Mesenchymal stem cell (in vitro differentiated cells and primary cell): ENCODE results near the gene ZSWIM5.

Source experiments
- DNase-seq: peaks from one replicate; pipeline ENCODE4 v3.0.0-alpha.2; 2013
- H2AFZ ChIP-seq: one replicate; pipeline ENCODE4 v1.6.1; 2013; ENCODE audit warnings: low read depth, mild to moderate bottlenecking, control low read depth, inconsistent platforms, low read length, moderate library complexity
- H2AK5ac ChIP-seq: 2 replicates; pipeline ENCODE4 v1.6.1; 2013; ENCODE audit warnings: low read length, moderate library complexity, mild to moderate bottlenecking, inconsistent platforms; ENCODE audit not compliant: severe bottlenecking
- H2BK120ac ChIP-seq: one replicate; pipeline ENCODE4 v1.6.1; 2013; ENCODE audit warnings: low read depth, mild to moderate bottlenecking, inconsistent platforms, low read length, moderate library complexity
- H2BK12ac ChIP-seq, 2 experiments: one replicate each; pipeline ENCODE4 v1.6.1; 2013; ENCODE audit warnings: inconsistent platforms in 2 of 2, low read length in 2 of 2, mild to moderate bottlenecking in 2 of 2, moderate library complexity in 2 of 2, control low read depth in 1 of 2
- H2BK15ac ChIP-seq: one replicate; pipeline ENCODE4 v1.6.1; 2013; ENCODE audit warnings: mild to moderate bottlenecking, low read depth, inconsistent platforms; ENCODE audit not compliant: poor library complexity, severe bottlenecking
- H2BK5ac ChIP-seq: 2 replicates; pipeline ENCODE4 v1.6.1; 2013; ENCODE audit warnings: low read depth, mild to moderate bottlenecking, low read length, control low read depth, inconsistent platforms; ENCODE audit not compliant: poor library complexity, severe bottlenecking
- H3K14ac ChIP-seq, 2 experiments: one replicate each; pipeline ENCODE4 v1.6.1; 2013; ENCODE audit warnings: inconsistent platforms in 2 of 2, low read length in 2 of 2, control low read depth in 1 of 2, mild to moderate bottlenecking in 1 of 2, moderate library complexity in 1 of 2
- H3K18ac ChIP-seq, 2 experiments: one replicate each; pipeline ENCODE4 v1.6.1; 2013; ENCODE audit warnings: inconsistent platforms in 2 of 2, low read length in 2 of 2, control low read depth in 1 of 2, low read depth in 1 of 2, mild to moderate bottlenecking in 1 of 2
- H3K23ac ChIP-seq, 2 experiments: one replicate each; pipeline ENCODE4 v1.6.1; 2013; ENCODE audit warnings: inconsistent platforms in 2 of 2, low read length in 2 of 2, mild to moderate bottlenecking in 2 of 2, moderate library complexity in 2 of 2, control low read depth in 1 of 2
- H3K27ac ChIP-seq: 2 replicates; pipeline ENCODE4 v1.5.1; 2013; ENCODE audit warnings: mild to moderate bottlenecking, moderate library complexity, low read length, control low read depth, inconsistent platforms; ENCODE audit not compliant: poor library complexity, severe bottlenecking
- H3K27me3 ChIP-seq, 2 experiments: 2 replicates each; pipeline versions ENCODE4 v1.6.1 to v1.7.0; 2013; ENCODE audit warnings: low read length in 2 of 2, mild to moderate bottlenecking in 2 of 2, moderate library complexity in 2 of 2, control low read depth in 1 of 2, inconsistent platforms in 1 of 2; ENCODE audit not compliant: control insufficient read depth in 1 of 2, insufficient read depth in 1 of 2
- H3K36me3 ChIP-seq, 2 experiments: 2 replicates each; pipeline versions ENCODE4 v1.6.1 to v1.7.0; 2013; ENCODE audit warnings: low read length in 2 of 2, control low read depth in 1 of 2, inconsistent platforms in 1 of 2, low read depth in 1 of 2, mild to moderate bottlenecking in 1 of 2; ENCODE audit not compliant: insufficient read depth in 2 of 2, control insufficient read depth in 1 of 2
- H3K4ac ChIP-seq, 2 experiments: one replicate each; pipeline ENCODE4 v1.6.1; 2013; ENCODE audit warnings: inconsistent platforms in 2 of 2, low read length in 2 of 2, mild to moderate bottlenecking in 2 of 2, moderate library complexity in 2 of 2, control low read depth in 1 of 2, low read depth in 1 of 2
- H3K4me1 ChIP-seq: 2 replicates; pipeline ENCODE4 v1.6.1; 2013; ENCODE audit warnings: low read depth, low read length, control low read depth; ENCODE audit not compliant: control insufficient read depth, insufficient read depth
- H3K4me2 ChIP-seq: 2 replicates; pipeline ENCODE4 v1.6.1; 2013; ENCODE audit warnings: low read length, mild to moderate bottlenecking, inconsistent platforms; ENCODE audit not compliant: poor library complexity, severe bottlenecking
- H3K4me3 ChIP-seq, 2 experiments: 2 replicates each; pipeline versions ENCODE4 v1.5.1 to v1.7.0; 2013; ENCODE audit warnings: low read length in 2 of 2, mild to moderate bottlenecking in 2 of 2, control low read depth in 1 of 2, low read depth in 1 of 2; ENCODE audit not compliant: insufficient read depth in 1 of 2
- H3K79me1 ChIP-seq: replicated peaks from 2 replicates; pipeline ENCODE4 v1.6.1; 2013; ENCODE audit warnings: mild to moderate bottlenecking, control low read depth, low read length, inconsistent platforms; ENCODE audit not compliant: poor library complexity, severe bottlenecking
- H3K9ac ChIP-seq: 2 replicates; pipeline ENCODE4 v1.7.0; 2013; ENCODE audit warnings: mild to moderate bottlenecking, low read length, moderate library complexity
- H3K9me3 ChIP-seq: 2 replicates; pipeline ENCODE4 v1.7.0; 2013; ENCODE audit warnings: mild to moderate bottlenecking, low read length; ENCODE audit not compliant: control insufficient read depth
- H4K8ac ChIP-seq: one replicate; pipeline ENCODE4 v1.6.1; 2013; ENCODE audit warnings: inconsistent platforms, mild to moderate bottlenecking, low read length, moderate library complexity
- H4K91ac ChIP-seq: one replicate; pipeline ENCODE4 v1.6.1; 2013; ENCODE audit warnings: mild to moderate bottlenecking, low read length, inconsistent platforms
- WGBS: methylation state at CpG from one replicate; pipeline ENCODE4 v1.1.7; 2013; ENCODE audit warnings: mixed read lengths; 5-methylcytosine and 5-hydroxymethylcytosine counted together

Gene ZSWIM5

GRCh38 chr1:45043094-45043493 is 163.3 kb downstream of the ZSWIM5 start:
- Histone ChIP-seq H3K14ac (no peak overlapping the region), H2BK12ac (no peak overlapping the region), H2BK5ac (no peak overlapping the region), H3K9me3 (no peaks in the 10 kb centered on the region), H2BK15ac (no peak overlapping the region), H3K36me3 (no peaks in the 10 kb centered on the region), H2AFZ (no peak overlapping the region), H3K9ac (no peak overlapping the region), H4K8ac (no peak overlapping the region), H3K4me3 (no peak overlapping the region), H3K4me2 (no peak overlapping the region), H3K4me1 (no peaks in the 10 kb centered on the region), H2AK5ac (no peak overlapping the region), H3K4ac (no peak overlapping the region), H4K91ac (no peak overlapping the region), H2BK120ac (no peak overlapping the region), H3K27me3 (no peaks in the 10 kb centered on the region), H3K18ac (no peak overlapping the region), H3K79me1 (no peaks in the 10 kb centered on the region), H3K23ac (no peak overlapping the region), H3K27ac (no peak overlapping the region)
- DNase-seq = no peak
- 70% methylated on average over 5 of the region's 5 CpGs for WGBS

GRCh38 chr1:45040297-45040696 is 166.1 kb downstream of the ZSWIM5 start:
- Histone ChIP-seq H2BK5ac (no peak overlapping the region), H3K27ac (no peak overlapping the region), H3K79me1 (no peaks in the 10 kb centered on the region), H3K14ac (no peak overlapping the region), H3K23ac (no peak overlapping the region), H3K4me1 (no peaks in the 10 kb centered on the region), H3K9me3 (no peaks in the 10 kb centered on the region), H2BK15ac (no peak overlapping the region), H3K9ac (no peak overlapping the region), H3K18ac (no peak overlapping the region), H2AFZ (no peak overlapping the region), H2BK120ac (no peak overlapping the region), H3K27me3 (no peaks in the 10 kb centered on the region), H3K36me3 (no peaks in the 10 kb centered on the region), H3K4me2 (no peak overlapping the region), H4K91ac (no peak overlapping the region), H2AK5ac (no peak overlapping the region), H2BK12ac (no peak overlapping the region), H3K4ac (no peak overlapping the region), H3K4me3 (no peak overlapping the region), H4K8ac (no peak overlapping the region)
- WGBS = 92% methylated on average over 2 of the region's 5 CpGs
- no peak for DNase-seq

- Histone ChIP-seq H3K79me1 (no peaks in the 10 kb centered on the region), H3K9ac (no peak overlapping the region), H3K23ac (no peak overlapping the region), H4K91ac (no peak overlapping the region), H3K9me3 (no peaks in the 10 kb centered on the region), H3K18ac (no peak overlapping the region), H2AK5ac (no peak overlapping the region), H3K14ac (no peak overlapping the region), H3K27ac (no peak overlapping the region), H2BK120ac (no peak overlapping the region), H2BK5ac (no peak overlapping the region), H4K8ac (no peak overlapping the region), H2BK15ac (no peak overlapping the region), H3K27me3 (no peaks in the 10 kb centered on the region), H3K4me2 (no peak overlapping the region), H3K4me1 (no peaks in the 10 kb centered on the region), H3K4ac (no peak overlapping the region), H2BK12ac (no peak overlapping the region), H3K4me3 (no peak overlapping the region), H2AFZ (no peak overlapping the region), H3K36me3 (no peaks in the 10 kb centered on the region)
- WGBS = 90% methylated on average over 8 of the region's 8 CpGs
- no peak for DNase-seq
These were observed 167.6 kb downstream of the ZSWIM5 start for GRCh38 chr1:45038661-45039364.

- H3K27me3 ChIP-seq = no peaks in the 10 kb centered on the region
- no peak overlapping the region for H2BK5ac ChIP-seq
- H3K27ac ChIP-seq = no peak overlapping the region
- no peak overlapping the region for H3K4me2 ChIP-seq
- H2BK120ac ChIP-seq = no peak overlapping the region
- DNase-seq = no peak
- H2AK5ac ChIP-seq = no peak overlapping the region
- no peak overlapping the region for H3K14ac ChIP-seq
- H3K4me3 ChIP-seq = no peak overlapping the region
- no peak overlapping the region for H3K9ac ChIP-seq
- H3K18ac ChIP-seq = no peak overlapping the region
- H3K4ac ChIP-seq = no peak overlapping the region
- H3K23ac ChIP-seq = no peak overlapping the region
- 80% methylated on average over 2 of the region's 2 CpGs for WGBS
- H4K91ac ChIP-seq = no peak overlapping the region
- H2AFZ ChIP-seq = no peak overlapping the region
- H3K36me3 ChIP-seq = no peaks in the 10 kb centered on the region
- H3K79me1 ChIP-seq = no peaks in the 10 kb centered on the region
- no peaks in the 10 kb centered on the region for H3K9me3 ChIP-seq
- H4K8ac ChIP-seq = no peak overlapping the region
- no peaks in the 10 kb centered on the region for H3K4me1 ChIP-seq
- H2BK12ac ChIP-seq = no peak overlapping the region
- no peak overlapping the region for H2BK15ac ChIP-seq
These were observed 168.2 kb downstream of the ZSWIM5 start for GRCh38 chr1:45038240-45038639.
